ENCODE data around the gene DNAH14.
"Not testable (repeated sequence)": the region's sequence is repeated elsewhere in the genome, so short reads cannot be mapped to it uniquely, and the experiment has no call there.

DNAH14 gene

GRCh38 chr1:225224287-225224686 is 294.8 kb downstream of the DNAH14 start:
- no peak for TF ChIP-seq CTCF (IDR thresholded peaks at IDR 0.05; ENCODE audit: insufficient read depth, low read length, poor library complexity, severe bottlenecking)
- Histone ChIP-seq H3K4me3 (replicated peaks; ENCODE audit: low read depth, low read length) (no peak overlapping the region), H3K27me3 (replicated peaks; ENCODE audit: control insufficient read depth, insufficient read depth, low read length) (no peaks in the 10 kb centered on the region), H3K36me3 (ENCODE audit: control insufficient read depth, insufficient read depth, low read length) (no peaks in the 10 kb centered on the region)
- DNase-seq (ENCODE audit: extremely low read depth, insufficient read length): no peak

GRCh38 chr1:225225681-225226080 is 296.2 kb downstream of the DNAH14 start:
- Histone ChIP-seq H3K4me3 (replicated peaks; ENCODE audit: low read depth, low read length) (no peak overlapping the region), H3K36me3 (ENCODE audit: control insufficient read depth, insufficient read depth, low read length) (no peaks in the 10 kb centered on the region), H3K27me3 (replicated peaks; ENCODE audit: control insufficient read depth, insufficient read depth, low read length) (no peaks in the 10 kb centered on the region)
- no peak for TF ChIP-seq CTCF (IDR thresholded peaks at IDR 0.05; ENCODE audit: insufficient read depth, low read length, poor library complexity, severe bottlenecking)
- no peak for DNase-seq (ENCODE audit: extremely low read depth, insufficient read length)

- TF ChIP-seq CTCF (IDR thresholded peaks at IDR 0.05; ENCODE audit: insufficient read depth, low read length, poor library complexity, severe bottlenecking): no peak
Measured at GRCh38 chr1:225228871-225229303, 299.4 kb downstream of the DNAH14 start.

GRCh38 chr1:225229429-225229828 is 300.0 kb downstream of the DNAH14 start:
- not testable (repeated sequence) for H3K36me3 ChIP-seq (ENCODE audit: control insufficient read depth, insufficient read depth, low read length); DNase-seq (ENCODE audit: extremely low read depth, insufficient read length); H3K4me3 ChIP-seq (replicated peaks; ENCODE audit: low read depth, low read length); H3K27me3 ChIP-seq (replicated peaks; ENCODE audit: control insufficient read depth, insufficient read depth, low read length)

More at GRCh38 chr1:225228871-225229303, 299.4 kb downstream of the DNAH14 start:
- Histone ChIP-seq H3K4me3 (replicated peaks; ENCODE audit: low read depth, low read length) (no peak overlapping the region), H3K36me3 (ENCODE audit: control insufficient read depth, insufficient read depth, low read length) (no peaks in the 10 kb centered on the region), H3K27me3 (replicated peaks; ENCODE audit: control insufficient read depth, insufficient read depth, low read length) (no peaks in the 10 kb centered on the region)
- no peak for DNase-seq (ENCODE audit: extremely low read depth, insufficient read length)

- Histone ChIP-seq H3K4me3 (replicated peaks; ENCODE audit: low read depth, low read length) (no peak overlapping the region), H3K36me3 (ENCODE audit: control insufficient read depth, insufficient read depth, low read length) (no peaks in the 10 kb centered on the region), H3K27me3 (replicated peaks; ENCODE audit: control insufficient read depth, insufficient read depth, low read length) (no peaks in the 10 kb centered on the region)
- no peak for DNase-seq (ENCODE audit: extremely low read depth, insufficient read length)
- TF ChIP-seq CTCF (IDR thresholded peaks at IDR 0.05; ENCODE audit: insufficient read depth, low read length, poor library complexity, severe bottlenecking): no peak
Measured at GRCh38 chr1:225230483-225230882, 301.0 kb downstream of the DNAH14 start.

- H3K27me3 ChIP-seq (replicated peaks; ENCODE audit: control insufficient read depth, insufficient read depth, low read length); DNase-seq (ENCODE audit: extremely low read depth, insufficient read length); H3K4me3 ChIP-seq (replicated peaks; ENCODE audit: low read depth, low read length); H3K36me3 ChIP-seq (ENCODE audit: control insufficient read depth, insufficient read depth, low read length): not testable (repeated sequence)
Measured at GRCh38 chr1:225232930-225233329, 303.5 kb downstream of the DNAH14 start.

GRCh38 chr1:225242611-225243010 is 313.1 kb downstream of the DNAH14 start:
- Histone ChIP-seq H3K4me3 (replicated peaks; ENCODE audit: low read depth, low read length) (no peak overlapping the region), H3K36me3 (ENCODE audit: control insufficient read depth, insufficient read depth, low read length) (no peaks in the 10 kb centered on the region), H3K27me3 (replicated peaks; ENCODE audit: control insufficient read depth, insufficient read depth, low read length) (no peaks in the 10 kb centered on the region)
- no peak for DNase-seq (ENCODE audit: extremely low read depth, insufficient read length)
- TF ChIP-seq CTCF (IDR thresholded peaks at IDR 0.05; ENCODE audit: insufficient read depth, low read length, poor library complexity, severe bottlenecking): no peak
